ENCODE results near the gene EBLN2.

GRCh38 chr3:73018298-73018697 lies 43.2 kb upstream of the EBLN2 start:
- no peak for TF ChIP-seq POLR2A (IDR thresholded peaks at IDR 0.05)
- TF ChIP-seq, protein P1, sequence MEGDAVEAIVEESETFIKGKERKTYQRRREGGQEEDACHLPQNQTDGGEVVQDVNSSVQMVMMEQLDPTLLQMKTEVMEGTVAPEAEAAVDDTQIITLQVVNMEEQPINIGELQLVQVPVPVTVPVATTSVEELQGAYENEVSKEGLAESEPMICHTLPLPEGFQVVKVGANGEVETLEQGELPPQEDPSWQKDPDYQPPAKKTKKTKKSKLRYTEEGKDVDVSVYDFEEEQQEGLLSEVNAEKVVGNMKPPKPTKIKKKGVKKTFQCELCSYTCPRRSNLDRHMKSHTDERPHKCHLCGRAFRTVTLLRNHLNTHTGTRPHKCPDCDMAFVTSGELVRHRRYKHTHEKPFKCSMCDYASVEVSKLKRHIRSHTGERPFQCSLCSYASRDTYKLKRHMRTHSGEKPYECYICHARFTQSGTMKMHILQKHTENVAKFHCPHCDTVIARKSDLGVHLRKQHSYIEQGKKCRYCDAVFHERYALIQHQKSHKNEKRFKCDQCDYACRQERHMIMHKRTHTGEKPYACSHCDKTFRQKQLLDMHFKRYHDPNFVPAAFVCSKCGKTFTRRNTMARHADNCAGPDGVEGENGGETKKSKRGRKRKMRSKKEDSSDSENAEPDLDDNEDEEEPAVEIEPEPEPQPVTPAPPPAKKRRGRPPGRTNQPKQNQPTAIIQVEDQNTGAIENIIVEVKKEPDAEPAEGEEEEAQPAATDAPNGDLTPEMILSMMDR (IDR thresholded peaks at IDR 0.05) = no peak

Measured in testis (tissue), 2 donors.